Liver (tissue), 3 donors: ENCODE data around the gene RNF144B.
"Not testable (repeated sequence)": the region's sequence is repeated elsewhere in the genome, so short reads cannot be mapped to it uniquely, and the experiment has no call there.

Experiments
- CTCF ChIP-seq: fragments of 150-350 bp; IDR thresholded peaks from 2 replicates; pipeline ENCODE4 v1.5.1; 2017; ENCODE audit warnings: improper control_type of control experiment, low read depth, low read length; ENCODE audit not compliant: missing input control
- EGR1 ChIP-seq, 2 donors: IDR thresholded peaks; 2 replicates each; pipeline ENCODE4 v1.6.1; 2016 to 2018; ENCODE audit warnings: antibody characterized with exemption in 2 of 2, low read depth in 2 of 2
- REST ChIP-seq: IDR thresholded peaks from 2 replicates; pipeline ENCODE4 v1.6.1; 2016; ENCODE audit warnings: antibody characterized with exemption, mild to moderate bottlenecking
- ZBTB33 ChIP-seq: IDR thresholded peaks from 2 replicates; pipeline ENCODE4 v1.6.1; 2016; ENCODE audit warnings: antibody characterized with exemption
- TF ChIP-seq, protein P1 (sequence below): IDR thresholded peaks from 2 replicates; pipeline ENCODE4 v1.6.1; 2016; ENCODE audit warnings: antibody characterized with exemption
- donor health status: healthy.
- donor health status: healthy.

DNA sequence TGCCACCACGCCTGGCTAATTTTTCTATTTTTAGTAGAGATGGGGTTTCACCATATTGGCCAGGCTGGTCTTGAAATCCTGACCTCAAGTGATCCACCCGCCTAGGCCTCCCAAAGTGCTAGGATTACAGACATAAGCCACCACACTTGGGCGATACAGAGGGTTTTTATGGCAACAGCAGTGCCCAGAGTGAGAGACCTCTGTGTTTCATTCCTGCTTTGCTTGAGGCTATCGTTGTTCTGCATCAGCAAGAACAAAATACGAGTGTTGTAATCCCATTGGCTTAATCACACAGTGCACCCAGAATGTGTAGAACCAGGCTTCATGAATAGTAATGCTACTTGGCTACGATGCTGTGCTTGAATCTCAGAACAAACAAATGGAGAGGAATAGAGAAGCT, 70.9 kb downstream of the RNF144B start:
- TF ChIP-seq CTCF; ZBTB33; REST; EGR1 (IDR thresholded peaks at IDR 0.05; ENCODE audit: low read depth in 2 of 2): not testable (repeated sequence)
- TF ChIP-seq, protein P1, sequence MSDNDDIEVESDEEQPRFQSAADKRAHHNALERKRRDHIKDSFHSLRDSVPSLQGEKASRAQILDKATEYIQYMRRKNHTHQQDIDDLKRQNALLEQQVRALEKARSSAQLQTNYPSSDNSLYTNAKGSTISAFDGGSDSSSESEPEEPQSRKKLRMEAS = not testable (repeated sequence)
